ENCODE measurements around the gene WDR70.

- TF ChIP-seq CTCF (IDR thresholded peaks at IDR 0.05) (no peak), EP300 (IDR thresholded peaks at IDR 0.05) (no peak)
These were observed 282.3 kb downstream of the WDR70 start for GRCh38 chr5:37661227-37661920.

All from ovary (tissue), 3 donors.